Measurements from ENCODE around the gene UBE2D2. TPM values are rescaled to one million over a fixed set of nuclear protein-coding genes. Genes with fewer than 3 reads are reported as not detected.
A peak's percentile ranks its signal among the peaks of the same experiment; 100 is the strongest.

UBE2D2 gene
- total and polyA plus RNA-seq, 2 of the 13 experiments (the other 11 are each of a cell fraction or from before 2014, with no cell fraction given), result 79.1 to 109 TPM

GRCh38 chr5:139663207-139664085 lies 102.3 kb downstream of the UBE2D2 start:
- Histone ChIP-seq H3K4me2 (ENCODE audit: low read depth, low read length) (no peak overlapping the region), H3K27ac (ENCODE audit: extremely low read length, insufficient read depth, low read length) (no peak overlapping the region)
- WGBS (ENCODE audit: low lambda C conversion rate), result 96% methylated on average over 10 of the region's 14 CpGs

More at GRCh38 chr5:139663207-139664085, 102.3 kb downstream of the UBE2D2 start:
- ChIA-PET POLR2A (interaction anchor here (3.5 kb wide), 1 partner anchor 9 kb away, joined by 12 read pairs; no protein-coding TSS in a partner anchor), CTCF (ENCODE audit: low intra/inter-chr PET ratio, low total read pairs) (no interaction called here)
- ATAC-seq (no peak), DNase-seq (ENCODE audit: low spot score) (no peak), FAIRE-seq (no peak)
- no peaks in the 10 kb centered on the region for H3K9me3 ChIP-seq (ENCODE audit: low read length)
- no peak overlapping the region for H3K4me3 ChIP-seq (replicated peaks in 1 of 3; ENCODE audit: insufficient read depth in 1 of 3, low read depth in 2 of 3, low read length in 3 of 3)
- no peak overlapping the region for H3K9ac ChIP-seq (ENCODE audit: insufficient read depth, low read depth, low read length)
- peaks cover 13 to 32% of the 10 kb centered on the region in 2 experiments for H3K36me3 ChIP-seq (replicated peaks in 1 of 2; ENCODE audit: control insufficient read depth in 1 of 2, insufficient read depth in 2 of 2, low read length in 2 of 2)
- TSS peak; percentile 25 for BruUV-seq (replicated peaks)
- H4K20me1 ChIP-seq (ENCODE audit: insufficient read depth, low read length), result peaks cover 79% of the 10 kb centered on the region
- H2AFZ ChIP-seq (ENCODE audit: low read length), result no peak overlapping the region
- TF ChIP-seq TCF7 (IDR thresholded peaks at IDR 0.05; ENCODE audit: low read depth), result no peak
- no peak for TF ChIP-seq ZNF639 (CRISPR knock-in tag; conservative IDR thresholded peaks at IDR 0.05)
- no peak for TF ChIP-seq NCOA1 (CRISPR knock-in tag; IDR thresholded peaks at IDR 0.05)
- TF ChIP-seq, protein P1, sequence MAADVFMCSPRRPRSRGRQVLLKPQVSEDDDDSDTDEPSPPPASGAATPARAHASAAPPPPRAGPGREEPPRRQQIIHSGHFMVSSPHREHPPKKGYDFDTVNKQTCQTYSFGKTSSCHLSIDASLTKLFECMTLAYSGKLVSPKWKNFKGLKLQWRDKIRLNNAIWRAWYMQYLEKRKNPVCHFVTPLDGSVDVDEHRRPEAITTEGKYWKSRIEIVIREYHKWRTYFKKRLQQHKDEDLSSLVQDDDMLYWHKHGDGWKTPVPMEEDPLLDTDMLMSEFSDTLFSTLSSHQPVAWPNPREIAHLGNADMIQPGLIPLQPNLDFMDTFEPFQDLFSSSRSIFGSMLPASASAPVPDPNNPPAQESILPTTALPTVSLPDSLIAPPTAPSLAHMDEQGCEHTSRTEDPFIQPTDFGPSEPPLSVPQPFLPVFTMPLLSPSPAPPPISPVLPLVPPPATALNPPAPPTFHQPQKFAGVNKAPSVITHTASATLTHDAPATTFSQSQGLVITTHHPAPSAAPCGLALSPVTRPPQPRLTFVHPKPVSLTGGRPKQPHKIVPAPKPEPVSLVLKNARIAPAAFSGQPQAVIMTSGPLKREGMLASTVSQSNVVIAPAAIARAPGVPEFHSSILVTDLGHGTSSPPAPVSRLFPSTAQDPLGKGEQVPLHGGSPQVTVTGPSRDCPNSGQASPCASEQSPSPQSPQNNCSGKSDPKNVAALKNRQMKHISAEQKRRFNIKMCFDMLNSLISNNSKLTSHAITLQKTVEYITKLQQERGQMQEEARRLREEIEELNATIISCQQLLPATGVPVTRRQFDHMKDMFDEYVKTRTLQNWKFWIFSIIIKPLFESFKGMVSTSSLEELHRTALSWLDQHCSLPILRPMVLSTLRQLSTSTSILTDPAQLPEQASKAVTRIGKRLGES (CRISPR knock-in tag; IDR thresholded peaks at IDR 0.05; ENCODE audit: borderline replicate concordance), result no peak
- no peak for TF ChIP-seq ZFP36L2 (CRISPR knock-in tag; IDR thresholded peaks at IDR 0.05)
- no peak for TF ChIP-seq THAP11 (CRISPR knock-in tag; IDR thresholded peaks at IDR 0.05)
- peaks cover 53% of the 10 kb centered on the region for H3K4me1 ChIP-seq (ENCODE audit: insufficient read depth, low read length)
- H3K79me2 ChIP-seq (ENCODE audit: insufficient read depth, low read length), result peaks cover 91% of the 10 kb centered on the region
- intact Hi-C loops (cut with micrococcal nuclease; ENCODE audit: unreplicated experiment), result no loop called here
- H3K27me3 ChIP-seq (ENCODE audit: control insufficient read depth in 1 of 2, insufficient read depth in 2 of 2, low read length in 2 of 2), result no peaks in the 10 kb centered on the region
- in situ Hi-C loops (cut with HindIII; ENCODE audit: extremely low pct_ligation_motif_present, low pct_unique_long_range_greater_than_20kb), result no loop called here
